Activated naive CD8-positive, alpha-beta T cell treated with anti-CD3 and anti-CD28 coated beads, Interleukin-2, amount 10 ng/mL, durations not matched to agents 7 days and 5 days (primary cell): ENCODE measurements around the gene ZNF805. TPM values are rescaled to one million over a fixed set of nuclear protein-coding genes. Genes with fewer than 3 reads are reported as not detected.
"Not testable (repeated sequence)": the region's sequence is repeated elsewhere in the genome, so short reads cannot be mapped to it uniquely, and the experiment has no call there.

Source experiments
- ATAC-seq: fragments of 150-1000 bp; cut with Tn5 transposase; one replicate; pipeline ENCODE4 v1.10.0; 2021; ENCODE audit warnings: low read depth, moderate library complexity
- POLR2A ChIA-PET: fragments of 350-600 bp; sonication (Branson Sonifier 250); formaldehyde crosslinking; loops from one replicate; lab custom pipeline; 2021; ENCODE audit warnings: antibody characterized with exemption; lab: Charles Lee
- DNase-seq: peaks from one replicate; pipeline ENCODE4 v3.0.0; 2021
- H3K27ac Mint-ChIP-seq: one replicate; pipeline ENCODE4 v1.8.0; 2022; ENCODE audit warnings: mild to moderate bottlenecking, mixed read lengths
- H3K27me3 Mint-ChIP-seq: one replicate; pipeline ENCODE4 v1.8.0; 2022; ENCODE audit warnings: mild to moderate bottlenecking, moderate library complexity, mixed read lengths
- H3K36me3 Mint-ChIP-seq: one replicate; pipeline ENCODE4 v1.8.0; 2021; ENCODE audit warnings: mild to moderate bottlenecking, mixed read lengths
- H3K4me1 Mint-ChIP-seq: one replicate; pipeline ENCODE4 v1.8.0; 2021; ENCODE audit warnings: mixed read lengths
- H3K4me3 Mint-ChIP-seq: one replicate; pipeline ENCODE4 v1.8.0; 2022; ENCODE audit warnings: mild to moderate bottlenecking, moderate library complexity, mixed read lengths
- H3K9me3 Mint-ChIP-seq: one replicate; pipeline ENCODE4 v1.8.0; 2021; ENCODE audit warnings: mixed read lengths
- total RNA-seq, 2 experiments: library from RNA; stranded (reverse); gene quantifications; one replicate each; pipeline ENCODE4 v1.2.3, GENCODE V29; 2021

The ZNF805 gene
- 10 to 100 TPM; 14.7 to 15.2 TPM for total RNA-seq

GRCh38 chr19:57240311-57241090 lies at the start of gene ZNF805:
Gene ZNF805 (plus strand): TSS chr19:57240632. CDS start chr19:57240892, 260 bp downstream.
- H3K4me3 Mint-ChIP-seq: peak within 1 kb of the TSS; percentile 88
- POLR2A ChIA-PET: interaction anchor here (0.7 to 1.5 kb wide), 8 partner anchors 17 to 1039 kb away, joined by 3 to 5 read pairs (median 4); partner anchors contain the start of genes ZNF264 and ZNF304
- no peaks in the 10 kb centered on the region for H3K27me3 Mint-ChIP-seq
- H3K9me3 Mint-ChIP-seq: peaks cover 1% of the 10 kb centered on the region
- H3K4me1 Mint-ChIP-seq: peaks cover 21% of the 10 kb centered on the region
- DNase-seq: peak; percentile 92
- ATAC-seq: peak; percentile 92
- peaks cover 15% of the 10 kb centered on the region for H3K36me3 Mint-ChIP-seq
- peak within 1 kb of the TSS; percentile 96 for H3K27ac Mint-ChIP-seq

GRCh38 chr19:57191141-57192076 lies 49.0 kb upstream of the ZNF805 start, which contains the start of gene ZNF264:
Gene ZNF264 (plus strand): TSS chr19:57191500. CDS start chr19:57191914, 414 bp downstream.
- Mint-ChIP-seq H3K9me3 (peaks cover 31% of the 10 kb centered on the region), H3K27me3 (no peaks in the 10 kb centered on the region), H3K4me3 (peak within 1 kb of the TSS; percentile 94), H3K27ac (peak within 1 kb of the TSS; percentile 93), H3K36me3 (peaks cover 59% of the 10 kb centered on the region), H3K4me1 (peaks cover 27% of the 10 kb centered on the region)
- DNase-seq (peak; percentile 90), ATAC-seq (peak; percentile 97)
- POLR2A ChIA-PET: interaction anchor here (0.8 to 1.3 kb wide), 7 partner anchors 18 to 1157 kb away, joined by 3 to 4 read pairs (median 3); partner anchors contain the start of genes ZNF548, ZNF772 and ZNF805

GRCh38 chr19:57192077-57192420 lies 48.4 kb upstream of the ZNF805 start:
- POLR2A ChIA-PET: interaction anchor here (0.9 to 1.3 kb wide), 5 partner anchors 17 to 1156 kb away, joined by 3 to 4 read pairs (median 3); partner anchors contain the start of gene ZNF772

DNA sequence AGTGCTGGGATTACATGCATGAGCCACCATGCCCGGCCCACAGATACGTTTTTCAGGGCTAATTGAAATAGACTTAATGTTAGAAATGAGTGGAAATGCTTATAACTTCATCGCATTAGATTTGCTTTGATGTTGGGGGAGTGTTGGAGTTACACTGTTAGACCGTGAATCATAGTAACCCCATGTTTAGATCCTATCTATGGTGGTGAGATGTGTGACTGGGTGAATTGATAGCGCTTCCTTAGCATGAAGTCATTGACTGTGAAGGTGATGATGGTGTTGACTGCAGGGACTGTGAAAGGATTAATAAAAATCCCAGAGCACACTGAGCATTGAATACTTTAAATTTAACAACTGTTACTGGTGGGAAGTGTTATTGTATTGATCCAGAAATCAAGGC lies 47.4 kb upstream of the ZNF805 start:
- POLR2A ChIA-PET: no interaction called here

More at GRCh38 chr19:57192077-57192420, 48.4 kb upstream of the ZNF805 start:
- DNase-seq: no peak
- no peak for ATAC-seq
- H3K27me3 Mint-ChIP-seq: no peaks in the 10 kb centered on the region
- H3K9me3 Mint-ChIP-seq: peaks cover 33% of the 10 kb centered on the region
- H3K36me3 Mint-ChIP-seq: peaks cover 65% of the 10 kb centered on the region
- peak overlapping the region; percentile 94 for H3K4me3 Mint-ChIP-seq
- peaks cover 27% of the 10 kb centered on the region for H3K4me1 Mint-ChIP-seq
- peak overlapping the region; percentile 93 for H3K27ac Mint-ChIP-seq

GRCh38 chr19:57197874-57198273 lies 42.6 kb upstream of the ZNF805 start:
- ATAC-seq, H3K27me3 Mint-ChIP-seq, POLR2A ChIA-PET, DNase-seq, H3K4me3 Mint-ChIP-seq, H3K27ac Mint-ChIP-seq: not testable (repeated sequence)
- peaks cover 22% of the 10 kb centered on the region for H3K9me3 Mint-ChIP-seq
- H3K4me1 Mint-ChIP-seq: peaks cover 10% of the 10 kb centered on the region
- H3K36me3 Mint-ChIP-seq: peaks cover 92% of the 10 kb centered on the region

More for the DNA sequence above, 47.4 kb upstream of the ZNF805 start:
- Mint-ChIP-seq H3K27ac (peak overlapping the region; percentile 36), H3K4me3 (peak overlapping the region; percentile 94), H3K36me3 (peaks cover 73% of the 10 kb centered on the region), H3K27me3 (no peaks in the 10 kb centered on the region), H3K4me1 (peaks cover 27% of the 10 kb centered on the region), H3K9me3 (peaks cover 29% of the 10 kb centered on the region)
- ATAC-seq: no peak
- DNase-seq: no peak

GRCh38 chr19:57202160-57202559 lies 38.3 kb upstream of the ZNF805 start:
- POLR2A ChIA-PET: interaction anchor here (0.6 kb wide), 1 partner anchor 992 kb away, joined by 8 read pairs; no protein-coding TSS in a partner anchor
- Mint-ChIP-seq H3K36me3 (peaks cover 86% of the 10 kb centered on the region), H3K27me3 (no peaks in the 10 kb centered on the region), H3K9me3 (peaks cover 16% of the 10 kb centered on the region), H3K27ac (no peak overlapping the region), H3K4me3 (no peak overlapping the region), H3K4me1 (no peaks in the 10 kb centered on the region)
- ATAC-seq (no peak), DNase-seq (no peak)

DNA sequence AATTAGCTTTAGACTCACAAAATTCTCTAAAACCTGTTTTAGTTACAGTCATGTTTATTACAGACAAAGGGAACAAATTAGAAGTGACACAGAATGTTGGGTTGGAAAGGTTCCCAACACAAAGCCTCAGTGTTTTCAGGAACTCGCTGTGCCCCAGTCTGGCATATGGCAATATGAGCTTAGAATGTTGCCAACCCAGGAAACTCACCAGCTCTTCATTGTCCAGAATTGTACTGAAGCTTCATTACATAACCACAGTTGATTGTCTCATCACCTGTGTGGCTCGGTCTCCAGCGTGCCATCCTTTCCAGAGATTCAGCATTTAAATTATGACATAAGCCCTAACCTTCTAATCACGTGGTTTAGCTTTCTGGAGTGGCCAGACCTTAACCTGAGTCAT lies 30.1 kb upstream of the ZNF805 start:
- Mint-ChIP-seq H3K4me3 (no peak overlapping the region), H3K9me3 (peaks cover 26% of the 10 kb centered on the region), H3K27me3 (no peaks in the 10 kb centered on the region), H3K27ac (no peak overlapping the region), H3K4me1 (no peaks in the 10 kb centered on the region), H3K36me3 (peaks cover 78% of the 10 kb centered on the region)
- DNase-seq (no peak), ATAC-seq (no peak)
- POLR2A ChIA-PET: no interaction called here

- Mint-ChIP-seq H3K36me3 (peaks cover 79% of the 10 kb centered on the region), H3K27me3 (no peaks in the 10 kb centered on the region), H3K27ac (no peak overlapping the region), H3K4me3 (no peak overlapping the region), H3K9me3 (peaks cover 25% of the 10 kb centered on the region), H3K4me1 (no peaks in the 10 kb centered on the region)
- ATAC-seq (no peak), DNase-seq (no peak)
- POLR2A ChIA-PET: no interaction called here
These were observed 28.3 kb upstream of the ZNF805 start for GRCh38 chr19:57212109-57212508.

- no peaks in the 10 kb centered on the region for H3K27me3 Mint-ChIP-seq
- ATAC-seq (no peak), DNase-seq (no peak)
- H3K4me3 Mint-ChIP-seq: no peak overlapping the region
- POLR2A ChIA-PET: no interaction called here
- H3K4me1 Mint-ChIP-seq: no peaks in the 10 kb centered on the region
- peaks cover 8% of the 10 kb centered on the region for H3K36me3 Mint-ChIP-seq
- H3K27ac Mint-ChIP-seq: no peak overlapping the region
- peaks cover 15% of the 10 kb centered on the region for H3K9me3 Mint-ChIP-seq
These were observed 12.9 kb upstream of the ZNF805 start for GRCh38 chr19:57227502-57227901.

DNA sequence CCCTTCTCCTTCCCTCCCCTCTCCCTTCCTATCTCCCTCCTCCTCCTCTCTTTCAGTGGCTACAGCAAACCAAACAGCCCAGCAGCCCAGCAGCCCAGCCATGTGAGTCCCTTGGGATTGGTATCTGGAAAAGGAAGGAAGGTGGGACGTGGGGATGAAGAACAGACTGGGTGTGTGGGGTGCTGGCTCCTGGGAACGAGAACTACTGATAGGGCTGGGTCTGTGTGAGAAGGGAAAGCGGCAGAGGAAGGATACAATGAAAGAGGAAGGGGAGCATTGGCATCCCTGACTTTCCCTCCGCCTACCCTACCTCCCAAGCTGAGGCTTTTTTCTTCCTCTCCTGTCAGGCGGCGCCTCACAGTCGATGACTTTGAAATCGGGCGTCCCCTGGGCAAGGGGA lies 8.7 kb upstream of the ZNF805 start:
- no peak overlapping the region for H3K4me3 Mint-ChIP-seq
- peaks cover 8% of the 10 kb centered on the region for H3K9me3 Mint-ChIP-seq
- DNase-seq: no peak
- no peak overlapping the region for H3K27ac Mint-ChIP-seq
- POLR2A ChIA-PET: no interaction called here
- H3K36me3 Mint-ChIP-seq: peaks cover 6% of the 10 kb centered on the region
- no peaks in the 10 kb centered on the region for H3K27me3 Mint-ChIP-seq
- H3K4me1 Mint-ChIP-seq: no peaks in the 10 kb centered on the region
- ATAC-seq: no peak

GRCh38 chr19:57233207-57233606 lies 7.2 kb upstream of the ZNF805 start:
- POLR2A ChIA-PET: no interaction called here
- peaks cover 5% of the 10 kb centered on the region for H3K36me3 Mint-ChIP-seq

GRCh38 chr19:57239982-57240310 lies 486 bp upstream of the ZNF805 start:
- ATAC-seq (no peak), DNase-seq (no peak)
- H3K9me3 Mint-ChIP-seq: peaks cover 1% of the 10 kb centered on the region
- peaks cover 21% of the 10 kb centered on the region for H3K4me1 Mint-ChIP-seq
- H3K27ac Mint-ChIP-seq: peak overlapping the region; percentile 96
- H3K36me3 Mint-ChIP-seq: peaks cover 11% of the 10 kb centered on the region
- no peaks in the 10 kb centered on the region for H3K27me3 Mint-ChIP-seq
- peak overlapping the region; percentile 88 for H3K4me3 Mint-ChIP-seq
- POLR2A ChIA-PET: interaction anchor here (0.7 to 1.5 kb wide), 4 partner anchors 16 to 691 kb away, joined by 3 to 5 read pairs (median 4); partner anchors contain the start of gene ZNF264

More at GRCh38 chr19:57233207-57233606, 7.2 kb upstream of the ZNF805 start:
- no peak for DNase-seq
- Mint-ChIP-seq H3K4me1 (no peaks in the 10 kb centered on the region), H3K27ac (no peak overlapping the region), H3K27me3 (no peaks in the 10 kb centered on the region), H3K4me3 (no peak overlapping the region), H3K9me3 (peaks cover 6% of the 10 kb centered on the region)
- ATAC-seq: no peak

- Mint-ChIP-seq H3K27ac (peak overlapping the region; percentile 96), H3K4me3 (peak overlapping the region; percentile 88), H3K27me3 (no peaks in the 10 kb centered on the region), H3K36me3 (peaks cover 18% of the 10 kb centered on the region), H3K9me3 (peaks cover 1% of the 10 kb centered on the region), H3K4me1 (peaks cover 21% of the 10 kb centered on the region)
- POLR2A ChIA-PET: interaction anchor here (1.1 to 1.2 kb wide), 2 partner anchors 122 to 927 kb away, joined by 3 to 4 read pairs; no protein-coding TSS in a partner anchor
- no peak for ATAC-seq
- no peak for DNase-seq
These were observed 744 bp downstream of the ZNF805 start for GRCh38 chr19:57241176-57241575.
